Psoas muscle (tissue), 8 donors: ENCODE measurements around the gene BMPR1A. TPM values are rescaled to one million over a fixed set of nuclear protein-coding genes. Genes with fewer than 3 reads are reported as not detected.
A peak's percentile ranks its signal among the peaks of the same experiment; 100 is the strongest.

Source experiments
- ATAC-seq, 4 donors: fragments of 200-7000 bp; cut with Tn5 transposase; one replicate each; pipeline ENCODE4 v1.9.1; 2020; ENCODE audit warnings: moderate library complexity in 3 of 4, mild to moderate bottlenecking in 2 of 4
- DNase-seq, 2 donors: peaks; one replicate each; pipeline ENCODE4 v3.0.0-alpha.2; 2020
- H3K27ac ChIP-seq: fragments of 200-600 bp; one replicate; pipeline ENCODE4 v1.8.0; 2022
- H3K27me3 ChIP-seq, 3 donors: fragments of 200-600 bp in 1 of 3; one replicate each; pipeline versions ENCODE4 v1.6.1 to v1.8.0; 2013 to 2022; ENCODE audit warnings: low read length in 2 of 3, mild to moderate bottlenecking in 2 of 3, moderate library complexity in 1 of 3; ENCODE audit not compliant: insufficient read depth in 3 of 3
- H3K36me3 ChIP-seq, 2 donors: fragments of 200-600 bp in 1 of 2; one replicate each; pipeline versions ENCODE4 v1.6.1 to v1.8.0; 2013 to 2022; ENCODE audit warnings: low read depth in 1 of 2, mild to moderate bottlenecking in 1 of 2, moderate library complexity in 1 of 2; ENCODE audit not compliant: insufficient read depth in 1 of 2
- H3K4me1 ChIP-seq: fragments of 200-600 bp; one replicate; pipeline ENCODE4 v1.8.0; 2022
- H3K4me3 ChIP-seq: fragments of 200-600 bp; one replicate; pipeline ENCODE4 v1.8.0; 2022; ENCODE audit warnings: mild to moderate bottlenecking
- H3K9me3 ChIP-seq: fragments of 200-600 bp; one replicate; pipeline ENCODE4 v1.8.0; 2022
- CTCF ChIP-seq: fragments of 200-600 bp; IDR thresholded peaks from one replicate; pipeline ENCODE4 v1.8.0; 2022; ENCODE audit warnings: antibody characterized with exemption
- WGBS, 3 donors: extraction: QIAGEN DNeasy Blood & Tissue Kit; methylation state at CpG; one replicate each; pipeline versions ENCODE4 v1.1.6 to v1.1.7; 2013; 5-methylcytosine and 5-hydroxymethylcytosine counted together
- intact Hi-C, 2 donors: fragments of 100-400 bp; cut with DNase I; formaldehyde crosslinking; loops; one replicate each; pipeline versions ENCODE4 v1.11.0 to v1.14.2; 2022
- polyA plus RNA-seq, 3 donors: library from polyadenylated mRNA; stranded (reverse); fragments of 200-250 nt; gene quantifications; one replicate each; pipeline ENCODE4 v1.2.3, GENCODE V29; 2013
- total RNA-seq, 4 donors: library from RNA; stranded (reverse); fragmentation: NEBNext Ultra II Directional in 2 of 4; extraction: Animal tissue kit (Norgen Biotek cat#: 25700) in 2 of 4; gene quantifications; one replicate each; pipeline versions ENCODE4 v1.2.1 to v1.2.4, GENCODE V29; 2021 to 2023
- donor health status: healthy with polysubstance abuse.
- donor health status: DM: no; HTN: no; CAD: no; lungs with moderate emphysema.
- donor health status: Bipolar disorder and iron deficiency.
- donor health status: healthy.
- donor health status: DM: yes; HTN: yes; CAD: no.
- donor health status: DM: no; HTN: no; CAD: no.
- donor health status: DM: no; HTN: no; CAD: no.
- donor health status: DM: yes; HTN: yes; CAD: no.

The BMPR1A gene
- total and polyA plus RNA-seq, 7 donors, result 4.6 to 30.0 (median 22.7) TPM

GRCh38 chr10:86804805-86805204 lies 48.4 kb downstream of the BMPR1A start:
- H3K36me3 ChIP-seq, result no peaks in the 10 kb centered on the region
- H3K4me1 ChIP-seq, result no peaks in the 10 kb centered on the region
- 28 to 56% (median 37%) methylated on average over 3 of the region's 3 CpGs for WGBS, 3 donors
- DNase-seq (no peak), ATAC-seq (peak in 3 of 4 donors; percentile 67 to 76 (median 69))
- peak overlapping the region; percentile 42 for H3K27ac ChIP-seq
- H3K4me3 ChIP-seq, result no peak overlapping the region
- intact Hi-C loops, result no loop called here
- no peaks in the 10 kb centered on the region for H3K9me3 ChIP-seq
- no peaks in the 10 kb centered on the region for H3K27me3 ChIP-seq
- TF ChIP-seq CTCF, result no peak

GRCh38 chr10:86813101-86813500 lies 56.7 kb downstream of the BMPR1A start:
- no peak for DNase-seq
- no peaks in the 10 kb centered on the region for H3K27me3 ChIP-seq
- no peaks in the 10 kb centered on the region for H3K9me3 ChIP-seq
- no peak overlapping the region for H3K4me3 ChIP-seq
- no peaks in the 10 kb centered on the region for H3K36me3 ChIP-seq
- intact Hi-C loops, result no loop called here
- ATAC-seq, result peak in 1 of 4 donors; percentile 13
- no peak for TF ChIP-seq CTCF
- WGBS, 3 donors, result 55 to 73% (median 58%) methylated on average over 4 of the region's 4 CpGs
- no peak overlapping the region for H3K27ac ChIP-seq
- H3K4me1 ChIP-seq, result peaks cover 11% of the 10 kb centered on the region

GRCh38 chr10:86813982-86814381 lies 57.6 kb downstream of the BMPR1A start:
- Histone ChIP-seq H3K36me3 (no peaks in the 10 kb centered on the region), H3K4me3 (no peak overlapping the region), H3K27me3 (no peaks in the 10 kb centered on the region), H3K27ac (no peak overlapping the region), H3K9me3 (no peaks in the 10 kb centered on the region), H3K4me1 (peaks cover 11% of the 10 kb centered on the region)
- intact Hi-C loops, result no loop called here
- TF ChIP-seq CTCF, result no peak
- WGBS, 3 donors, result 93 to 97% (median 93%) methylated on average over 1 of the region's 1 CpG
- DNase-seq (no peak), ATAC-seq (no peak)

DNA sequence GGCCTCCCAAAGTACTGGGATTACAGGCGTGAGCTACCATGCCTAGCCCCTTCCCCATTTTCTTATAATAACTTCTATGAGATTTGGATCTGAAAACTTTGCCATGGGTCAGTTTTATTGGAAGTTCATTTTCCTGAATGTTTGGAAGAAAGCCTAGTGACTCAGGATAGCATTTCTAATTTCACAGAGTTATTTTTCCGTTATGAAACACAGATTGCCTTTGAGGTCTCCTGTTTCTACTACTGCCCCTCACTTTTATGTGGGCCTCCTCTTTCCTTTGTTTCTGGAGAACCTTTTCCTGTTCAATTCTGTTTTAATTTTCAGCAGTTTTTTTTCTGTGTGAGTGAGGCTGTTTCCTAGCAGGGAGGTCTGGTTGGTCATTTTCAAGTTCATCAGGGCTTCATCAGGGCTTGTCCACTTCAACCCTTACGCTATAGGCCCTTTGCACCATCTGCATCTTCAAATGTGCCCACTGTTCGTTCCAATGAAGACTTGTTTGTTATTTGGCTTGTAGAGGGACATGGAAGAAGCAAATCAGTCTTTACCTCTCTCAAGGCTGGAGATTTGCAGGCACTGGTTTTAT lies 58.7 kb downstream of the BMPR1A start:
- Histone ChIP-seq H3K4me1 (peaks cover 11% of the 10 kb centered on the region), H3K27me3 (no peaks in the 10 kb centered on the region), H3K4me3 (no peak overlapping the region), H3K27ac (peak overlapping the region; percentile 52), H3K9me3 (no peaks in the 10 kb centered on the region), H3K36me3 (no peaks in the 10 kb centered on the region)
- intact Hi-C loops, result no loop called here
- DNase-seq (no peak), ATAC-seq (peak in 2 of 4 donors; percentile 9 to 53)
- whole genome bisulfite sequencing, 3 donors, result 56 to 69% (median 66%) methylated on average over 4 of the region's 4 CpGs
- no peak for TF ChIP-seq CTCF

DNA sequence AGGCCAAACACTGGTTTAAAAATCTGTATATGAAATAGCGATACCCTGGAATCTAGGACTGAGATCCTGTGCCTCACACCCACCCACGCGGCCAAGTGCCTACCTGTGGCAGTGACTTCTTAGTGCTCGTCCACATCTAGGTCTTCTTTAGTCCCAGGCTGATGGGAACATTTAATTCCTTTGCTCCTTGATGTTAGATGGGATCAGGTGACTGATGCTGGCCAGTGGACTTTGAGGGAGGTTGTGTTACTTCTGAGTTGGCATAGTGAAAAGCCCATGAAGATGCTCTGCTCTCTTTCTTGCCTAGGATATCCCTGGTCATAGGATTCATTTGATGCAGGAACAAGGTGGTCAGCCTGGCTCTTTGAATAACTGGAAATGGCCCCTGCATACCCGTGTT lies 59.2 kb downstream of the BMPR1A start:
- whole genome bisulfite sequencing, 3 donors, result 43 to 59% (median 44%) methylated on average over 5 of the region's 5 CpGs
- H3K4me3 ChIP-seq, result no peak overlapping the region
- DNase-seq (no peak), ATAC-seq (peak in 2 of 4 donors; percentile 41 to 60)
- no peaks in the 10 kb centered on the region for H3K36me3 ChIP-seq
- no peaks in the 10 kb centered on the region for H3K9me3 ChIP-seq
- TF ChIP-seq CTCF, result no peak
- H3K27ac ChIP-seq, result peak overlapping the region; percentile 52
- peaks cover 15% of the 10 kb centered on the region for H3K4me1 ChIP-seq
- intact Hi-C loops, result no loop called here
- H3K27me3 ChIP-seq, result no peaks in the 10 kb centered on the region
